Activated CD4-positive, alpha-beta T cell treated with anti-CD3 and anti-CD28 coated beads, Interleukin-2, Interleukin-6, amounts not matched to agents 100 ng/mL and 50 ng/mL, durations not matched to agents 16 hours and 8 hours (primary cell): ENCODE data around the gene ABCA13.

Experiments used
- DNase-seq: peaks from one replicate; pipeline ENCODE4 v3.0.0-alpha.2; 2020

The ABCA13 gene

GRCh38 chr7:48551652-48552051 is 380.4 kb downstream of the ABCA13 start:
- no peak for DNase-seq

GRCh38 chr7:48563334-48563733 is 392.1 kb downstream of the ABCA13 start:
- DNase-seq: no peak

GRCh38 chr7:48575516-48575915 is 404.3 kb downstream of the ABCA13 start:
- no peak for DNase-seq

DNA sequence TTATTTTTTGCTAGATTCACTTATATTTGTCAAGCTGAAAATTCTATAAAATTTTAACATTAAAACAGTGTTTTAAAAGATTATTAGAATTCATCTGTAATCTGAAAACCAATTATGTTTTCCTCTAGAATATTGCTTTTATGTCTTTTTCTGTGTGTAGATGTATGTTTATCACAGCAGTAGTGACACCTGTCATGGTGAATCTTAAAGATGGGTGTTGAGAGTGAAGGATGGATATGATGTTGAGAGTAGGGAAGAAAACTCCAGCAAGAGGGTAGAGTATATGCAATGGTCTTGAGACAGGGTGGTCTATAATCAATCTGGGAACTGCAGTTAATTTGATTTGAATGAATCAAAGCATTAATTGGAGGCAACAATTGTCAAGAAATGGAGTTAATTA is 416.2 kb downstream of the ABCA13 start:
- no peak for DNase-seq

DNA sequence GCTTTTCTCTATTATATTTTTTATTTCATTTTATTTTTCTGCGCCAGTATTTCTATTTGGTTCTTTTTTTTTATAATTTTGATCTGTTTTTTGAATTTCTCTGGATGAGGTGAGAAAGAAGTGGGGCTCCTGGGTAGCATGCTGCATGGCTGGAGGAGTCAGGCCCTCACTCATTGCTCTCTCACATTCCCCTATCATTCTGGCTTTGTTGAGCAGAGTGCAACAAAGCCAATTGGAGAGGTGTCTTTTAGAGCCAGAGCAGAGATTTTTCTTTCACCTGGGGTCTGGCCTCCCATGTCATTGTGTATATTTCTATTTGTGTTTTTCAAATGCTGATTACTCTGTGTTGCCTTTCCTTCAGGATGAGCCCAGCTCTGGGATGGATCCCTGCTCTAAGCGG is 423.1 kb downstream of the ABCA13 start:
- no peak for DNase-seq

- DNase-seq: no peak
These were observed 424.5 kb downstream of the ABCA13 start for GRCh38 chr7:48595756-48596155.

- no peak for DNase-seq
These were observed 439.4 kb downstream of the ABCA13 start for GRCh38 chr7:48610705-48611104.

DNA sequence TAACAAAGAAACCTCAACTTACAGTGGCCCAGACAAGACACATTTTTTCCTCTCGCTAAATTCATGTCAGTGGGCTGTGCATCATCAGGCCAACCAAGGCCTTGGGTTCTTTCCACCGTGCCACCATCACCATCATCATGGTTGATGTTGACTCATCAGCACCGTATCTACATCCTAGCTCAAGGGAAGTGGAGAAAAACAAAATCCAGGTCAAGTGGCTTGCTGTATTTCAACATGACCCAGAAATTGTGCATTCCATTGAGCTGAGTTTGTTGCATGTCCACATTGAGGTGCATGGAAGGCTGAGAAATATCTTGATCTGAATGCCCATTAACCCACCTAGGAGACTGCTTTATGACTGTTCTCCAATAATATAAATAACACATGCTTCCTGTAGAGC is 440.7 kb downstream of the ABCA13 start:
- no peak for DNase-seq

GRCh38 chr7:48617508-48617907 is 446.2 kb downstream of the ABCA13 start:
- no peak for DNase-seq

DNA sequence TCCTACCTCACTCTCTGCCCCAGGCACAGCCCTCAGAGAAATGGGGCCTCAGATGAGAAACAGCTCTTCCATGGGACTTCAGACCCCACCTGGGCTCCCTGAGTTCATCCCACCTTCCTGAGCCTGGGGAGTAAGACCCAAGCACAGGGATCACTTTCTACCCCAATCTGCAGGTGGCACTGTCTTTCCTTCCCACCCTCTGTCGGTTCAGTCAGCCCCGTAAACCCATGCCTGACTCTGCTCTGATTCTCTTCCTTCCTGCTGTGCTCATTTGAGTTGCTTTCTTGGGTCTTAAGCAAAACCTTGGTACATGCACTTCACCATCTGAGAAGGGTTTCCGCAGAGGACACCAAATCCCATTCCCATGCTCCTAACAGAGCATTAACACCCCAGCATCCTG is 446.7 kb downstream of the ABCA13 start:
- DNase-seq: no peak

GRCh38 chr7:48621076-48621475 is 449.8 kb downstream of the ABCA13 start:
- DNase-seq: no peak

GRCh38 chr7:48627164-48627563 is 455.9 kb downstream of the ABCA13 start:
- no peak for DNase-seq

- no peak for DNase-seq
These were observed 457.6 kb downstream of the ABCA13 start for GRCh38 chr7:48628793-48629349.

- peak; percentile 16 for DNase-seq
These were observed 462.9 kb downstream of the ABCA13 start for GRCh38 chr7:48634116-48634632.

DNA sequence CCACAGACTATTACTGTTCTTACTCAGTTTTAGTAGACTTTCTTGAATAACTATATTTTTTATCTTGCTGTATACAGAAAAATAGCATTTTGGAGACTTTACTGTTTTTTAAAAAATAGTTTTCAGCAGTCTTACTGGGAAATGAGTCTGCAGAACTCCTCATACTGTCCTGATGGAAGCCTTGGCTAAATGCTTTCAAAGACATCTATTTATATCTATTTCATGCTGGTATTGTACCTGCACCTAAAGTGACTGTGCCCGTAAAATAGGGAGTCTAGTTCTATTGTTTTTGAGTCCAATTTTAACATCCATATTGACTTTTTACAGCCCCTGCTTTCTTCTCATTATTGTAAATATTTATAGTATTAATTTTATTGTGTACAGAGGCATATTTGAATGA is 464.5 kb downstream of the ABCA13 start:
- no peak for DNase-seq

- DNase-seq: no peak
These were observed 465.2 kb downstream of the ABCA13 start for GRCh38 chr7:48636391-48637015.

DNA sequence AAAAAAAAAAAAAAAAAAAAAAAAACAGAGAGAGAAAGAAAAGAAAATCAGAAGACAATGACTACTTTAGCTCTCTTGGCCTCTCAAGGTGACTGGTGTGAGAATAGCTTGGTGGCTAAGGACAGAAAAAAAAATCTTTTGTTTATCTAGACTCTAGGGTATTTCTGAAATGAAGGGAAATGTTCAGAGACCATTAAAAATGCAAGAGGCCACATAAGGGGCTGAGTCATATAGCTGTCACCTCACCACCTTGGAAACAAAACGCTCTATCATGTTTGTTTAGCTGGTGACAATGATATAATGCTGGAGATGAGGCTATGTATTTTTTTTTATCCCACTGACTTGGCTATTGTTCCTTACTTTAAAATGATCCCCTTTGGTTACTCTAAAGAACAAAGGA is 466.1 kb downstream of the ABCA13 start:
- peak; percentile 12 for DNase-seq

DNA sequence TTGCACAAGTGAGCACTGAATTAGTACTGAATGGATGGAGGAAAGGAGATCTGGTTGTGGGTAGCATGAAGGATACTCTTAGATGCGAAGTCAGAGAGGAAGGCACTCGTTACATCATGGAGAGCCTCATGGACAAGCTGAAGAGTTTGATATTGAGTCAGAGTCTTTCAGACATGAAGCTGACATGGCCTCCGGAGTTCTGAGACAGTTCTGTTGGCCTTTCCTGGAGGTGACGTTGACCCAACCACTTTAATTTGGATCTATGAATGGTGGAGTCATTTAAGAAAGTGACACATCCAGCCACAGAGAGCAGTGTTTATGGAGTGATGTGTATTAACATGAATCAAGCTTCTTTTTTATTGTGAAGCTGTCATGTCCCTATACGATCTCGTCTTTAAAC is 466.8 kb downstream of the ABCA13 start:
- no peak for DNase-seq

GRCh38 chr7:48643431-48644013 is 472.3 kb downstream of the ABCA13 start:
- DNase-seq: no peak

GRCh38 chr7:48658138-48658537 is 486.9 kb downstream of the ABCA13 start:
- no peak for DNase-seq

- no peak for DNase-seq
These were observed 489.1 kb downstream of the ABCA13 start for GRCh38 chr7:48660306-48660870.

- no peak for DNase-seq
These were observed 493.0 kb downstream of the ABCA13 start for GRCh38 chr7:48664241-48664640.

DNA sequence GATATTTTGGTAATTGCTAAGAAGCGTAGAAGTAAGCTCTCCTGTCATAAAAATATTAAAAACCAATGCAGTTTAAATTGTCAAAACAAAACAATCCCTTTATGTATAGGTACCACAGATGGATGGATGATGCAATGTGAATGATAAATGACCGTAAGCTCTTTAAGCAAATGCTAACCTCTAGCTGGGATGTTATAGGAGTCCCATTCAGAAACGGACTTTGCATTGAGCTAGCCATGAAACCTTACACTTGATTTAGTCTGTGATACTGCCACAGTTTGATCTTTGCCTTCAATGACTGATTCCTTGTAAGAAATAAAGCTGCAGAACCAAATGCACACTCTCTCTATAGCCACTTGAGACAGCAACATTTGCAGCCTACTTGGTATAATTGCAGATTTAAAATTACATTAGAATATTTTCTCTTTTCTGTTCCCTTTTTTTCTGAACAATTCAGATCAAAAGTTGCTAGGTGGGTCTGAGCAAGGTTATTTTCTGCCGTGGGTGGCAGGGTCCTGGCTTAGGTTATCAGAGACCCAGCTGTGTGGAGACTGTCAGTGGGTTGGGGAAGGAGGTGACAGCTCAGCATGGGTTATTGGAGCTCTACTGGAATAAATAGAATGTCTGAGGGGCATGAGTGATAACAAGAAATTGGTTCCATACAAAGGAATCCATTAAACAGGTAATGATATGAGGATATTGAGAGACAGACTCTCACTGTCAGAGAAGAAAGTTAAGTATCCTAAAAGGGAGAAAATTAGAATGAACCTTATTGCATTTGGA is 494.3 kb downstream of the ABCA13 start:
- DNase-seq: no peak
